Nephron (organoid): ENCODE results near the gene BMP6.

Source experiments
- H3K27ac Mint-ChIP-seq, 3 experiments: 2 replicates each; pipeline ENCODE4 v1.8.0; 2020; ENCODE audit warnings: mixed read lengths in 3 of 3, mild to moderate bottlenecking in 2 of 3, moderate library complexity in 1 of 3
- H3K27me3 Mint-ChIP-seq: 2 replicates; pipeline ENCODE4 v1.8.0; 2021; ENCODE audit warnings: low read depth, mild to moderate bottlenecking, moderate library complexity, mixed read lengths
- H3K36me3 Mint-ChIP-seq: 2 replicates; pipeline ENCODE4 v1.8.0; 2020; ENCODE audit warnings: low read depth, mixed read lengths
- H3K4me1 Mint-ChIP-seq: 2 replicates; pipeline ENCODE4 v1.8.0; 2020; ENCODE audit warnings: mixed read lengths
- H3K4me3 Mint-ChIP-seq, 3 experiments: 2 replicates each; pipeline ENCODE4 v1.8.0; 2020; ENCODE audit warnings: mild to moderate bottlenecking in 3 of 3, mixed read lengths in 3 of 3, moderate library complexity in 2 of 3
- H3K9me3 Mint-ChIP-seq: 2 replicates; pipeline ENCODE4 v1.8.0; 2020; ENCODE audit warnings: mixed read lengths
- TF ChIP-seq, protein P1 (sequence below), 3 experiments: fragments of 200-600 bp; sonication (generic); IDR thresholded peaks; one replicate each; pipeline ENCODE4 v1.5.0; 2021; ENCODE audit warnings: antibody characterized with exemption in 3 of 3; ENCODE audit not compliant: unreplicated experiment in 3 of 3

The BMP6 gene

DNA sequence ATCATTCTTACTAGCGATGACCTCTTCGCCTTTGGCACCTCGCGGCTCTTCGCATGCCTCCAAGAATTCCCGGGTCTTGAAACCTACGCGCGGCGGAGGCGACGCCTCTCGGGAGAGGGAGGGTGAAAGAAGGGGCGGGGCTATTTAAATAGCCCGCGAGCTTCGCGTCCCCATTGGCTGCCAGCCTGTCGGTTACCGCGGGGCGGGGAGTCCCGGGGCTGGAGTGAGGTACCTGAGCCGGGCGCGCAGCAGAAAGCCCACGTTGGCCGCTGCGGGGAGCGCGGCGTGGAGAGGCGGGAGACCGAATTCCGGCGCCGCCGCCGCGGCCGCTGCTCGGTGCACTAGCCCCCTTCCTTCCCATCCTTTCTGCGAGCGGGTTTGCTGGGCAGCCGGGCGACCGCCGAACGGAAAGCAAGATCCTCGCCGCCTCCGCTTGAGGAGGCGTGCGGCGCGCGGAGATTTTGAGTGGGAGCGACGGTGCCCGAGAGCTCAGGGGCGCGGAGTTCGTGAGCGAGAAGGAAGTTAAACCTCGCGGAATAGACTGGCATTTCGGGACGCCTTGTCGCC lies at the start of gene BMP6:
BMP6 (plus strand) TSS at position 251 of the 567 bp plus-strand sequence. CDS start 857 bp downstream, outside the sequence.
- H3K9me3 Mint-ChIP-seq = no peaks in the 10 kb centered on the region
- peak within 1 kb of the TSS; percentile 89 to 91 (median 90) for H3K4me3 Mint-ChIP-seq
- H3K27ac Mint-ChIP-seq = no peak within 1 kb of the TSS
- H3K27me3 Mint-ChIP-seq = peaks cover 90% of the 10 kb centered on the region
- no peaks in the 10 kb centered on the region for H3K36me3 Mint-ChIP-seq
- H3K4me1 Mint-ChIP-seq = peaks cover 22% of the 10 kb centered on the region
- TF ChIP-seq, protein P1, sequence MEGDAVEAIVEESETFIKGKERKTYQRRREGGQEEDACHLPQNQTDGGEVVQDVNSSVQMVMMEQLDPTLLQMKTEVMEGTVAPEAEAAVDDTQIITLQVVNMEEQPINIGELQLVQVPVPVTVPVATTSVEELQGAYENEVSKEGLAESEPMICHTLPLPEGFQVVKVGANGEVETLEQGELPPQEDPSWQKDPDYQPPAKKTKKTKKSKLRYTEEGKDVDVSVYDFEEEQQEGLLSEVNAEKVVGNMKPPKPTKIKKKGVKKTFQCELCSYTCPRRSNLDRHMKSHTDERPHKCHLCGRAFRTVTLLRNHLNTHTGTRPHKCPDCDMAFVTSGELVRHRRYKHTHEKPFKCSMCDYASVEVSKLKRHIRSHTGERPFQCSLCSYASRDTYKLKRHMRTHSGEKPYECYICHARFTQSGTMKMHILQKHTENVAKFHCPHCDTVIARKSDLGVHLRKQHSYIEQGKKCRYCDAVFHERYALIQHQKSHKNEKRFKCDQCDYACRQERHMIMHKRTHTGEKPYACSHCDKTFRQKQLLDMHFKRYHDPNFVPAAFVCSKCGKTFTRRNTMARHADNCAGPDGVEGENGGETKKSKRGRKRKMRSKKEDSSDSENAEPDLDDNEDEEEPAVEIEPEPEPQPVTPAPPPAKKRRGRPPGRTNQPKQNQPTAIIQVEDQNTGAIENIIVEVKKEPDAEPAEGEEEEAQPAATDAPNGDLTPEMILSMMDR (IDR thresholded peaks at IDR 0.05; ENCODE audit: unreplicated experiment in 3 of 3) = no peak

DNA sequence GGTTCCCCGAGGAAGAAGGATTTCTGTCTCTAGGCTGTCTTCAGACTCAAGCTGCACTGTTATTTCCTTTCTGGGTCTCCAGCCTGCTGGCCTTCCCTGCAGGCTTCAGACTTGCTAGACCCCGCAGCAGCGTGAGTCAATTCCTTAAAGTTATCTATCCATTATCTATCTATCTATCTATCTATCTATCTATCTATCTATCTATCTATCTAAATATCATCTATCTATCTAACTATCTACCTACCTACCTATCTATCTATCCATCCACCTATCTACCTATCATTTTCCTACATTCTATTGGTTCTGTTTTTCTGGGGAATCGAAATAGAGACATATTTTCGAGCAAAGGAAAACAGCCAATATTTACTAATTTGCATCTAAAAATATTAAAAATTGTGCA lies 48.7 kb upstream of the BMP6 start:
- TF ChIP-seq, protein P1 (IDR thresholded peaks at IDR 0.05; ENCODE audit: unreplicated experiment in 3 of 3) = no peak
- H3K27me3 Mint-ChIP-seq = no peaks in the 10 kb centered on the region
- no peak overlapping the region for H3K4me3 Mint-ChIP-seq

DNA sequence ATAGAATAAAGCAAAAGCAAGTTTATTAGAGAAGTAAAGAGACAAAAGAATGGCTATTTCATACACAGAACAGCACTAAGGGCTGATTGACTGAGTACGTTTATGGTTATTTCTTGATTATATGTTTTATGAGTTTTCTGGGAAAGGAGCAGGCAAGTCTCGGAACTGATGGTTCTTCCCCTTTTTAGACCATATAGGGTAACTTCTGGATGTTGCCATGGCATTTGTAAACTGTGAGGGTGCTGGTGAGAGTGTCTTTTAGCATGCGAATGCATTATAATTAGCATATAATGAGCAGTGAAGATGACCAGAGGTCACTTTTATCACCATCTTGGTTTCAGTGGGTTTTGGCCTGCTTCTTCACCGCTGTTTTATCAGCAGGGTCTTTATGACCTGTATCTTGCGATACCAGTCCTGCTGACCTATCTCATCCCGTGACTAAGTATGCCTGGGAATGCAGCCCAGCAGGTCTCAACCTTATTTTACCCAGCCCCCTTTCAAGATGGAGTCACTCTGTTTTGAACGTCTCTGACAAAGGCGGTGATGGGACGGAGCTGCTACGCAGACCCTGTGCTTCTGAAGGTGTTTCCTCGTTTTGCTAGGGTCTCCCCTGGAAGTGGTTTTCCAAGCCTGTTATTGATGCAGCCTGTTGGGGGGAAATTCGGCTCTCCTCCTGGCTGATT lies 45.4 kb upstream of the BMP6 start:
- H3K4me3 Mint-ChIP-seq = no peak overlapping the region
- H3K4me1 Mint-ChIP-seq = peaks cover 26% of the 10 kb centered on the region
- no peaks in the 10 kb centered on the region for H3K9me3 Mint-ChIP-seq
- TF ChIP-seq, protein P1 (IDR thresholded peaks at IDR 0.05; ENCODE audit: unreplicated experiment in 3 of 3) = no peak
- H3K36me3 Mint-ChIP-seq = no peaks in the 10 kb centered on the region
- H3K27ac Mint-ChIP-seq = no peak overlapping the region
- peaks cover 3% of the 10 kb centered on the region for H3K27me3 Mint-ChIP-seq

More for the DNA sequence above, 48.7 kb upstream of the BMP6 start:
- H3K9me3 Mint-ChIP-seq = no peaks in the 10 kb centered on the region
- H3K27ac Mint-ChIP-seq = peak overlapping the region in 1 of 3 experiments; percentile 48
- peaks cover 47% of the 10 kb centered on the region for H3K4me1 Mint-ChIP-seq
- no peaks in the 10 kb centered on the region for H3K36me3 Mint-ChIP-seq

DNA sequence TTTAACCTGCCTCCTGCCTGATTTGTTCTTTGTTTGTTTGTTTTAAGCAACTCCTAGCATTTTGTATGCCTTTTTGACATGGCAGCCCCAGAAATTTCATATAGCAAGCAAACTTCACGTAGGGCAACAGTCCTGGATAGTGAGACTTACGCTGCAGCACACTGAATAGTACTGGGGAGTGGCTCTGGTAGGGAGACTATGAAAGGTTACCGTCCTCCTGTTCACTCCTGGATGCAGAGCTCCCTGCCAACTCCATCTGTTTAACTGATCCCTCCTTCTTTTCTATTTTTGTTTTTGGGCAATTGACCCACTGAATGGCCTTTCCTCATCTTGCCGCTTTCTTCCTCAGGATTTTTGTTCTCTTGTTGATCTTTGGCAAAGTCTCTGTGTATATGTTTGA lies 44.5 kb upstream of the BMP6 start:
- TF ChIP-seq, protein P1 (IDR thresholded peaks at IDR 0.05; ENCODE audit: unreplicated experiment in 3 of 3) = no peak
- H3K4me3 Mint-ChIP-seq = no peak overlapping the region
- H3K36me3 Mint-ChIP-seq = no peaks in the 10 kb centered on the region
- peak overlapping the region in 1 of 3 experiments; percentile 18 for H3K27ac Mint-ChIP-seq
- H3K27me3 Mint-ChIP-seq = peaks cover 3% of the 10 kb centered on the region
- peaks cover 22% of the 10 kb centered on the region for H3K4me1 Mint-ChIP-seq
- no peaks in the 10 kb centered on the region for H3K9me3 Mint-ChIP-seq

DNA sequence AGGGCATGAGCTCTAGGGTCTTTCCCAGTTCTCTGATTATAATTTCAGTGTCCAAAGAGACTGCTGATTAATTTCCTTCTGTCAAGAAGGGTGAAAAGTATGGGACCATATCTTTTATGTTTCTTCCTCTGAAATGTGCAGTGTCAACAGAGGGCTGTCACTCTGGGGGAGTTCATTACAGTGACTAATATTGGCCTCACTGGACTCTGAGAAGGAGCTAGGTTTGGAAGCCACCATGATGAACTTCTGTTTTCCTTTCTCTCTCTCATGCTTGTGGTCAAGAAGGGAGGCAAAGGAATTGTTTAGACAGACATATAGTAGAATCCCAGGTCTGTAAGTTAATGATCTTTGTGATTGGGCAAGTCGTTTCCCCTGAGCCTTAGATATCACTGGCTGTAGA lies 41.8 kb upstream of the BMP6 start:
- H3K9me3 Mint-ChIP-seq = no peaks in the 10 kb centered on the region
- H3K27ac Mint-ChIP-seq = no peak overlapping the region
- no peak overlapping the region for H3K4me3 Mint-ChIP-seq
- H3K4me1 Mint-ChIP-seq = peaks cover 14% of the 10 kb centered on the region
- H3K27me3 Mint-ChIP-seq = peaks cover 3% of the 10 kb centered on the region
- no peaks in the 10 kb centered on the region for H3K36me3 Mint-ChIP-seq
- TF ChIP-seq, protein P1 (IDR thresholded peaks at IDR 0.05; ENCODE audit: unreplicated experiment in 3 of 3) = no peak

DNA sequence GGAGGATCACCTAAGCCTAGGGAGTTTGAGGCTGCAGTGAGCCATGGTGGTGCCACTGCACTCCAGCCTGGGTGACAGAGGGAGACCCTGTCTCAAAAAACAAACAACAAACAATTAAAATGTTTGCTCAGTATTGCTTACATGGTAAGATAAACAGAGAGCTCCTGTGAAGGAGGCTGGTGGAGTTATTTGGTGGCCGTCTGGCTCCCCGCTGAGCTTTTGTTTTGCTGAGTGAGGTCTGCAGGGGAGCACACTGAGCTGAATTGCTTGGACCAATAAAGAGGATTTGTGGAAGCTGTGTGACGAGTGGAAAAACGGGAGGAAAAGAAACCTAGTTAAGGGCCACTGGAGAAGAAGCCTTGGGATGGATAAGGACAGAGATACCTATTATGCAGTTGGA lies 41.1 kb upstream of the BMP6 start:
- H3K4me1 Mint-ChIP-seq = peaks cover 14% of the 10 kb centered on the region
- H3K9me3 Mint-ChIP-seq = no peaks in the 10 kb centered on the region
- no peak overlapping the region for H3K27ac Mint-ChIP-seq
- no peak overlapping the region for H3K4me3 Mint-ChIP-seq
- H3K36me3 Mint-ChIP-seq = no peaks in the 10 kb centered on the region
- peaks cover 3% of the 10 kb centered on the region for H3K27me3 Mint-ChIP-seq
- TF ChIP-seq, protein P1 (IDR thresholded peaks at IDR 0.05; ENCODE audit: unreplicated experiment in 3 of 3) = no peak
